ENCODE results near the gene TMEFF2. TPM values are rescaled to one million over a fixed set of nuclear protein-coding genes. Genes with fewer than 3 reads are reported as not detected.

Gene TMEFF2
- total RNA-seq, 1 experiment from 2014 or later = 0.12 TPM

GRCh38 chr2:191968120-191968519 is 226.6 kb downstream of the TMEFF2 start:
- DNase-seq (ENCODE audit: low read depth) = no peak

- DNase-seq (ENCODE audit: low read depth) = no peak
Observed at GRCh38 chr2:191965733-191966132, 229.0 kb downstream of the TMEFF2 start.

GRCh38 chr2:191961556-191961955 is 233.2 kb downstream of the TMEFF2 start:
- no peak for DNase-seq (ENCODE audit: low read depth)

- DNase-seq (ENCODE audit: low read depth) = no peak
Observed at GRCh38 chr2:191959209-191959608, 235.5 kb downstream of the TMEFF2 start.

- no peak for DNase-seq (ENCODE audit: low read depth)
Observed at GRCh38 chr2:191957996-191958860, 236.5 kb downstream of the TMEFF2 start.

GRCh38 chr2:191954451-191954850 is 240.3 kb downstream of the TMEFF2 start:
- no peak for DNase-seq (ENCODE audit: low read depth)

- no peak for DNase-seq (ENCODE audit: low read depth)
Observed at GRCh38 chr2:191952515-191953270, 242.0 kb downstream of the TMEFF2 start.

GRCh38 chr2:191951832-191952231 is 242.9 kb downstream of the TMEFF2 start:
- DNase-seq (ENCODE audit: low read depth) = no peak

GRCh38 chr2:191951376-191951775 is 243.4 kb downstream of the TMEFF2 start:
- DNase-seq (ENCODE audit: low read depth) = no peak

- DNase-seq (ENCODE audit: low read depth) = peak; percentile 41
Observed at GRCh38 chr2:191950132-191950874, 244.4 kb downstream of the TMEFF2 start.

- DNase-seq (ENCODE audit: low read depth) = no peak
Observed at GRCh38 chr2:191947235-191947634, 247.5 kb downstream of the TMEFF2 start.

- no peak for DNase-seq (ENCODE audit: low read depth)
Observed at GRCh38 chr2:191946471-191947182, 248.1 kb downstream of the TMEFF2 start.

GRCh38 chr2:191945623-191946022 is 249.1 kb downstream of the TMEFF2 start:
- no peak for DNase-seq (ENCODE audit: low read depth)

GRCh38 chr2:191942739-191943103 is 252.0 kb downstream of the TMEFF2 start:
- no peak for DNase-seq (ENCODE audit: low read depth)

- no peak for DNase-seq (ENCODE audit: low read depth)
Observed at GRCh38 chr2:191942090-191942738, 252.5 kb downstream of the TMEFF2 start.

- no peak for DNase-seq (ENCODE audit: low read depth)
Observed at GRCh38 chr2:191941376-191941929, 253.3 kb downstream of the TMEFF2 start.

GRCh38 chr2:191938779-191939178 is 256.0 kb downstream of the TMEFF2 start:
- DNase-seq (ENCODE audit: low read depth) = no peak

- DNase-seq (ENCODE audit: low read depth) = no peak
Observed at GRCh38 chr2:191936882-191937405, 257.8 kb downstream of the TMEFF2 start.

- peak; percentile 5 for DNase-seq (ENCODE audit: low read depth)
Observed at GRCh38 chr2:191935247-191935646, 259.5 kb downstream of the TMEFF2 start.

GRCh38 chr2:191933307-191934105 is 261.2 kb downstream of the TMEFF2 start:
- peak; percentile 43 for DNase-seq (ENCODE audit: low read depth)

All from RPMI7951 (cell line).